ENCODE results near the gene APOE. TPM values are rescaled to one million over a fixed set of nuclear protein-coding genes. Genes with fewer than 3 reads are reported as not detected.

The APOE gene
- total RNA-seq, 1 experiment from 2014 or later: 1.7 TPM

GRCh38 chr19:44891016-44891882 is 14.3 kb upstream of the APOE start, which contains the start of gene TOMM40:
Gene TOMM40, plus strand, starts transcription at chr19:44891254. Its CDS starts 162 bp downstream, at chr19:44891416.
- H3K4me3 ChIP-seq: peak within 1 kb of the TSS; percentile 93
- no peaks in the 10 kb centered on the region for H3K9me3 ChIP-seq (replicated peaks)
- H3K4me1 ChIP-seq (replicated peaks): peaks cover 18% of the 10 kb centered on the region
- H3K27me3 ChIP-seq (replicated peaks): no peaks in the 10 kb centered on the region
- no peak for DNase-seq (ENCODE audit: low read depth in 1 of 2, low spot score in 2 of 2)
- peak within 1 kb of the TSS; percentile 69 for H3K27ac ChIP-seq
- H3K36me3 ChIP-seq: peaks cover 81% of the 10 kb centered on the region

GRCh38 chr19:44892932-44893331 is 12.7 kb upstream of the APOE start:
- no peak for DNase-seq (ENCODE audit: low read depth in 1 of 2, low spot score in 2 of 2)
- H3K4me3 ChIP-seq: no peak overlapping the region
- H3K36me3 ChIP-seq: peaks cover 81% of the 10 kb centered on the region

GRCh38 chr19:44893332-44894051 is 12.1 kb upstream of the APOE start:
- H3K27ac ChIP-seq: no peak overlapping the region
- peaks cover 18% of the 10 kb centered on the region for H3K4me1 ChIP-seq (replicated peaks)
- no peak for DNase-seq (ENCODE audit: low read depth in 1 of 2, low spot score in 2 of 2)
- peaks cover 82% of the 10 kb centered on the region for H3K36me3 ChIP-seq
- H3K4me3 ChIP-seq: no peak overlapping the region
- no peaks in the 10 kb centered on the region for H3K9me3 ChIP-seq (replicated peaks)
- no peaks in the 10 kb centered on the region for H3K27me3 ChIP-seq (replicated peaks)

More at GRCh38 chr19:44892932-44893331, 12.7 kb upstream of the APOE start:
- H3K27ac ChIP-seq: no peak overlapping the region
- H3K4me1 ChIP-seq (replicated peaks): peaks cover 18% of the 10 kb centered on the region
- no peaks in the 10 kb centered on the region for H3K27me3 ChIP-seq (replicated peaks)
- no peaks in the 10 kb centered on the region for H3K9me3 ChIP-seq (replicated peaks)

- H3K27me3 ChIP-seq (replicated peaks): no peaks in the 10 kb centered on the region
- DNase-seq (ENCODE audit: low read depth in 1 of 2, low spot score in 2 of 2): no peak
- no peaks in the 10 kb centered on the region for H3K9me3 ChIP-seq (replicated peaks)
- H3K36me3 ChIP-seq: peaks cover 86% of the 10 kb centered on the region
- no peak overlapping the region for H3K4me3 ChIP-seq
- peaks cover 18% of the 10 kb centered on the region for H3K4me1 ChIP-seq (replicated peaks)
- no peak overlapping the region for H3K27ac ChIP-seq
Observed at GRCh38 chr19:44894052-44894400, 11.6 kb upstream of the APOE start.

GRCh38 chr19:44894946-44895345 is 10.7 kb upstream of the APOE start:
- H3K27ac ChIP-seq: no peak overlapping the region
- peaks cover 13% of the 10 kb centered on the region for H3K4me1 ChIP-seq (replicated peaks)
- no peaks in the 10 kb centered on the region for H3K27me3 ChIP-seq (replicated peaks)
- no peak for DNase-seq (ENCODE audit: low read depth in 1 of 2, low spot score in 2 of 2)
- no peaks in the 10 kb centered on the region for H3K9me3 ChIP-seq (replicated peaks)
- peaks cover 84% of the 10 kb centered on the region for H3K36me3 ChIP-seq
- no peak overlapping the region for H3K4me3 ChIP-seq

GRCh38 chr19:44897835-44898234 is 7.8 kb upstream of the APOE start:
- H3K27ac ChIP-seq: no peak overlapping the region
- no peak overlapping the region for H3K4me3 ChIP-seq
- no peaks in the 10 kb centered on the region for H3K9me3 ChIP-seq (replicated peaks)
- DNase-seq (ENCODE audit: low read depth in 1 of 2, low spot score in 2 of 2): no peak
- H3K4me1 ChIP-seq (replicated peaks): no peaks in the 10 kb centered on the region
- peaks cover 95% of the 10 kb centered on the region for H3K36me3 ChIP-seq
- no peaks in the 10 kb centered on the region for H3K27me3 ChIP-seq (replicated peaks)

- Histone ChIP-seq H3K27ac (no peak overlapping the region), H3K9me3 (replicated peaks) (no peaks in the 10 kb centered on the region), H3K4me1 (replicated peaks) (no peaks in the 10 kb centered on the region; the same call in 1 of the 2 replicates), H3K36me3 (peaks cover 84% of the 10 kb centered on the region), H3K4me3 (no peak overlapping the region), H3K27me3 (replicated peaks) (peaks cover 6% of the 10 kb centered on the region)
- no peak for DNase-seq (ENCODE audit: low read depth in 1 of 2, low spot score in 2 of 2)
Observed at GRCh38 chr19:44900328-44901244, 5.0 kb upstream of the APOE start.

- Histone ChIP-seq H3K4me3 (no peak overlapping the region), H3K27ac (no peak overlapping the region), H3K9me3 (replicated peaks) (no peaks in the 10 kb centered on the region), H3K36me3 (peaks cover 58% of the 10 kb centered on the region), H3K27me3 (replicated peaks) (peaks cover 9% of the 10 kb centered on the region), H3K4me1 (replicated peaks) (peaks cover 3% of the 10 kb centered on the region; the same call in 1 of the 2 replicates)
- no peak for DNase-seq (ENCODE audit: low read depth in 1 of 2, low spot score in 2 of 2)
Observed at GRCh38 chr19:44903216-44903601, 2.4 kb upstream of the APOE start.

- Histone ChIP-seq H3K27me3 (replicated peaks) (peaks cover 9% of the 10 kb centered on the region), H3K4me1 (replicated peaks) (peaks cover 3% of the 10 kb centered on the region; the same call in 1 of the 2 replicates), H3K4me3 (no peak overlapping the region), H3K9me3 (replicated peaks) (no peaks in the 10 kb centered on the region), H3K27ac (no peak overlapping the region), H3K36me3 (peaks cover 54% of the 10 kb centered on the region)
- DNase-seq (ENCODE audit: low read depth in 1 of 2, low spot score in 2 of 2): peak in 1 of 2 experiments; percentile 73
Observed at GRCh38 chr19:44903602-44904425, 1.8 kb upstream of the APOE start.

- Histone ChIP-seq H3K4me1 (replicated peaks) (peaks cover 3% of the 10 kb centered on the region; the same call in 1 of the 2 replicates), H3K27ac (no peak overlapping the region), H3K9me3 (replicated peaks) (no peaks in the 10 kb centered on the region), H3K27me3 (replicated peaks) (peaks cover 9% of the 10 kb centered on the region), H3K36me3 (peaks cover 48% of the 10 kb centered on the region), H3K4me3 (no peak overlapping the region)
- no peak for DNase-seq (ENCODE audit: low read depth in 1 of 2, low spot score in 2 of 2)
Observed at GRCh38 chr19:44904426-44904994, 1.1 kb upstream of the APOE start.

- no peak overlapping the region for H3K4me3 ChIP-seq
- DNase-seq (ENCODE audit: low read depth in 1 of 2, low spot score in 2 of 2): no peak
- H3K27ac ChIP-seq: no peak overlapping the region
- H3K9me3 ChIP-seq (replicated peaks): no peaks in the 10 kb centered on the region
- H3K27me3 ChIP-seq (replicated peaks): peaks cover 9% of the 10 kb centered on the region
- H3K36me3 ChIP-seq: peaks cover 19% of the 10 kb centered on the region
- H3K4me1 ChIP-seq (replicated peaks): peaks cover 10% of the 10 kb centered on the region
Observed at GRCh38 chr19:44907613-44908012, 2.0 kb downstream of the APOE start.

- DNase-seq (ENCODE audit: low read depth in 1 of 2, low spot score in 2 of 2): no peak
- no peak overlapping the region for H3K4me3 ChIP-seq
- H3K27me3 ChIP-seq (replicated peaks): peaks cover 9% of the 10 kb centered on the region
- no peaks in the 10 kb centered on the region for H3K9me3 ChIP-seq (replicated peaks)
- H3K4me1 ChIP-seq (replicated peaks): peaks cover 10% of the 10 kb centered on the region
- peaks cover 15% of the 10 kb centered on the region for H3K36me3 ChIP-seq
- no peak overlapping the region for H3K27ac ChIP-seq
Observed at GRCh38 chr19:44908074-44908835, 2.7 kb downstream of the APOE start.

Data from SJSA1 (cell line).